ENCODE measurements around the gene IFT81. TPM values are rescaled to one million over a fixed set of nuclear protein-coding genes. Genes with fewer than 3 reads are reported as not detected.
"Not testable (repeated sequence)": the region's sequence is repeated elsewhere in the genome, so short reads cannot be mapped to it uniquely, and the experiment has no call there.

The IFT81 gene
- total and polyA plus RNA-seq, 5 experiments from 2014 or later = 0.45 to 2.5 (median 0.82) TPM

GRCh38 chr12:110247340-110248095 lies 123.4 kb downstream of the IFT81 start:
- no peaks in the 10 kb centered on the region for H3K36me3 Mint-ChIP-seq
- H3K27me3 Mint-ChIP-seq = peaks cover 0 to 3% (median 0%) of the 10 kb centered on the region in 5 donors
- H3K4me3 Mint-ChIP-seq = no peak overlapping the region
- no peak overlapping the region for H3K27ac Mint-ChIP-seq
- ATAC-seq (no peak), DNase-seq (no peak)
- H3K4me1 Mint-ChIP-seq = peaks cover 0 to 2% (median 0%) of the 10 kb centered on the region in 4 donors
- POLR2A ChIA-PET = no interaction called here
- H3K9me3 Mint-ChIP-seq = no peaks in the 10 kb centered on the region

DNA sequence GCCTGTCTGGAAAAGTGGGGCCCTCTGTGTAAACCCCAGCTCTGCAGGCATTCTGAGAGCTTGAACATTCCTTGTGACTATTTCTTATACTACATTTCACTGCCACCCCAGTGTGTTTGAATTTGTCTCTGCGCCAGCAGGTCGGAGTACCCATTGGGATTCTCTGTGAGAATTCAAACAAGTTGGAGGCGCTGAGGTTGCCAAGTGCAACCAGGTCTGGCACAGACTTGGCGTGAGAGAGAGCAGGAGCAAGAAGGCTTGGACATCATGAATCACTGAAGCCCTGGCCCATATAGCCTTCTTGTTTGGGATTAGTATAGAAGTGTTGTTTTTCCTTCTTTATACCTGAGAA lies 123.9 kb downstream of the IFT81 start:
- ATAC-seq (no peak), DNase-seq (no peak)
- no peak overlapping the region for H3K4me3 Mint-ChIP-seq
- POLR2A ChIA-PET = no interaction called here
- no peaks in the 10 kb centered on the region for H3K9me3 Mint-ChIP-seq
- H3K4me1 Mint-ChIP-seq = peaks cover 0 to 2% (median 0%) of the 10 kb centered on the region in 4 donors
- H3K27me3 Mint-ChIP-seq = peaks cover 0 to 2% (median 0%) of the 10 kb centered on the region in 5 donors
- H3K36me3 Mint-ChIP-seq = no peaks in the 10 kb centered on the region
- no peak overlapping the region for H3K27ac Mint-ChIP-seq

DNA sequence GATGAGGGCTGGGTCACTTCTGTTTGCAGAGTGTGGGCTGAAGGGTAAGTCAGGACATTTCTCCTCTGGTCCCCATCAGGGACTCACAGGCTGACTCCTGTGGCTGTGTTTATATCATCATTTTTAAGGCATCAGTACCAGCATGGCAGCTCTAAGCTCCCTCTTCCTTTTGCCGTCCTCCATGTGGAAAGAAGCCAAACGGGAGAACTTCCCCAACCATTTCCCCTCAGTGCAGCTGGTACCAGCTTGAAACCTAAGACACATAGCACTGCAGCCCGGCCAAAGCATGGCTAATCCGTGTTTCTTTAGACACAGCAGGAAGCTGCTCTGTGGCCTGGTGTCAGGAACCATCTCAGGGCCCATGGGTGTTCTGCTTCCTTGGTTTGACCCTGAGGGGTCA lies 124.9 kb downstream of the IFT81 start:
- no peak for ATAC-seq
- H3K36me3 Mint-ChIP-seq = no peaks in the 10 kb centered on the region
- H3K27ac Mint-ChIP-seq = peak overlapping the region in 2 of 10 donors; percentile 43 to 57
- POLR2A ChIA-PET = interaction anchor here (0.5 kb wide), 1 partner anchor 1259 kb away, joined by 6 read pairs; no protein-coding TSS in a partner anchor
- no peaks in the 10 kb centered on the region for H3K9me3 Mint-ChIP-seq
- no peaks in the 10 kb centered on the region for H3K27me3 Mint-ChIP-seq
- no peak overlapping the region for H3K4me3 Mint-ChIP-seq
- DNase-seq = no peak
- peaks cover 0 to 2% (median 0%) of the 10 kb centered on the region in 4 donors for H3K4me1 Mint-ChIP-seq

DNA sequence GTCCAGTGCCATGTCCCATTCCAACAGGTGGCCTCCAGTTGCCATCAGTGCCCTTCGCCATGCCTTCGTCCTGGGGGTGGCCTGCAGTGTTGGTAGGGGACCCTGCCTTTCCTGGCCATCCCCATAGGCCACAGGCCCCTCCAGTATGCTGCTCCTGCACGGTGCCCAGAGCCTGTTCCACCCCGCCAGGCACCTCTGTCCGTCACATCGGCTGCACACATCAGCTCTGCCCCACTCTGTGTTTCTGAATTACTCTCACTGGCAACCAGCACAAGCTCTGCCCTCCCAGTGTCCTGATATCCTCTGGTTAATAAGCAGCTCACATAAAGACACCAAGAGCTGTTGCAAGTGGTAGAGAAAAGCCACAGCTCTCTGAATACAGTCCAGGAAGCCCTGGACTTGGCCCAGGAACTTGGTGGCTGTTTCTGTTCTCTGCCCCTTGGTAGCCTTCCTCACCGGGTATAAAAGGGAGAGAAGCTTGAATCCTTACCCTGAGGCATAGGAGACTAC lies 125.6 kb downstream of the IFT81 start:
- H3K4me1 Mint-ChIP-seq = peaks cover 0 to 2% (median 0%) of the 10 kb centered on the region in 4 donors
- POLR2A ChIA-PET = no interaction called here
- DNase-seq (no peak), ATAC-seq (no peak)
- no peak overlapping the region for H3K27ac Mint-ChIP-seq
- H3K36me3 Mint-ChIP-seq = no peaks in the 10 kb centered on the region
- no peak overlapping the region for H3K4me3 Mint-ChIP-seq
- no peaks in the 10 kb centered on the region for H3K9me3 Mint-ChIP-seq
- H3K27me3 Mint-ChIP-seq = no peaks in the 10 kb centered on the region

GRCh38 chr12:110251381-110251780 lies 127.2 kb downstream of the IFT81 start:
- H3K9me3 Mint-ChIP-seq = no peaks in the 10 kb centered on the region
- POLR2A ChIA-PET = interaction anchor here (0.7 kb wide), 1 partner anchor 8 kb away, joined by 4 read pairs; no protein-coding TSS in a partner anchor

GRCh38 chr12:110252716-110253115 lies 128.6 kb downstream of the IFT81 start:
- Mint-ChIP-seq H3K36me3 (no peaks in the 10 kb centered on the region), H3K27ac (no peak overlapping the region), H3K4me3 (no peak overlapping the region), H3K4me1 (peaks cover 0 to 2% (median 0%) of the 10 kb centered on the region in 4 donors), H3K27me3 (peaks cover 0 to 2% (median 0%) of the 10 kb centered on the region in 5 donors), H3K9me3 (no peaks in the 10 kb centered on the region)
- DNase-seq (no peak), ATAC-seq (no peak)
- POLR2A ChIA-PET = no interaction called here

More at GRCh38 chr12:110251381-110251780, 127.2 kb downstream of the IFT81 start:
- no peak for ATAC-seq
- Mint-ChIP-seq H3K4me3 (no peak overlapping the region), H3K27ac (no peak overlapping the region), H3K27me3 (peaks cover 0 to 2% (median 0%) of the 10 kb centered on the region in 5 donors), H3K36me3 (no peaks in the 10 kb centered on the region), H3K4me1 (peaks cover 0 to 2% (median 0%) of the 10 kb centered on the region in 4 donors)
- no peak for DNase-seq

- no peaks in the 10 kb centered on the region for H3K9me3 Mint-ChIP-seq
- H3K36me3 Mint-ChIP-seq = no peaks in the 10 kb centered on the region
- no peak for DNase-seq
- no peak for ATAC-seq
- H3K27me3 Mint-ChIP-seq = peaks cover 0 to 2% (median 0%) of the 10 kb centered on the region in 5 donors
- peaks cover 0 to 2% (median 0%) of the 10 kb centered on the region in 4 donors for H3K4me1 Mint-ChIP-seq
- POLR2A ChIA-PET = interaction anchor here (0.6 kb wide), 1 partner anchor 344 kb away, joined by 4 read pairs; no protein-coding TSS in a partner anchor
- no peak overlapping the region for H3K4me3 Mint-ChIP-seq
- H3K27ac Mint-ChIP-seq = no peak overlapping the region
These were observed 129.0 kb downstream of the IFT81 start for GRCh38 chr12:110253176-110253575.

DNA sequence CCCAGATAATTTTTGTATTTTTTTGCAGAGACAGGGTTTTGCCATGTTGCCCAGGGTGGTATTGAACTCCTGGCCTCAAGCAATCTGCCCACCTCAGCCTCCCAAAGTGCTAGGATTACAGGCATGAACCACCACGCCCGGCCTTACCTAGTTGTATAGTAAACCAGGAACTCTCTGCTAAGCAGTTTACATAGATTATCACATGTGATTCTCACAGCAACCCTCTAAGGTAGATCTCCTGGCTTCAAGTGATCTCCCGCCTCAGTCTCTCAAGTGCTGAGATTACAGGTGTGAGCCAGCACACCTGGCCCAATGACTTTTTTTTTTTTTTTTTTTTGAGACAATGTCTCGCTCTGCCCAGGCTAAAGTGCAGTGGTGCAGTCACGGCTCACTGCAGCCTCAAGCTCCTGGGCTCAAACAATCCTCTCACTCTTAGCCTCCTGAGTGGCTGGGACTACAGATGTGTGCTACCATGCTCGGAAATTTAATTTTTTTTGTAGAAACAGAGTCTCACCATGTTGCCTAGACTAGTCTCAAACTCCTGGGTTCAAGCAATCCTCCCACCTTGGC lies 130.9 kb downstream of the IFT81 start:
- POLR2A ChIA-PET = no interaction called here
- DNase-seq (no peak), ATAC-seq (no peak)
- H3K27ac Mint-ChIP-seq = peak overlapping the region in 1 of 10 donors; percentile 24
- H3K27me3 Mint-ChIP-seq = peaks cover 0 to 2% (median 0%) of the 10 kb centered on the region in 5 donors
- H3K9me3 Mint-ChIP-seq = no peaks in the 10 kb centered on the region
- H3K4me3 Mint-ChIP-seq = no peak overlapping the region
- H3K36me3 Mint-ChIP-seq = peaks cover 0 to 2% (median 0%) of the 10 kb centered on the region in 3 donors
- peaks cover 0 to 2% (median 0%) of the 10 kb centered on the region in 4 donors for H3K4me1 Mint-ChIP-seq

GRCh38 chr12:110255890-110256456 lies 131.8 kb downstream of the IFT81 start:
- H3K9me3 Mint-ChIP-seq, DNase-seq, H3K36me3 Mint-ChIP-seq, H3K4me3 Mint-ChIP-seq, ATAC-seq, H3K4me1 Mint-ChIP-seq, H3K27ac Mint-ChIP-seq, H3K27me3 Mint-ChIP-seq: not testable (repeated sequence)
- POLR2A ChIA-PET = interaction anchor here (0.7 kb wide), 1 partner anchor 25 kb away, joined by 4 read pairs; no protein-coding TSS in a partner anchor

- no peaks in the 10 kb centered on the region for H3K9me3 Mint-ChIP-seq
- DNase-seq = no peak
- no peak overlapping the region for H3K27ac Mint-ChIP-seq
- peaks cover 0 to 2% (median 0%) of the 10 kb centered on the region in 5 donors for H3K27me3 Mint-ChIP-seq
- H3K36me3 Mint-ChIP-seq = peaks cover 0 to 2% (median 0%) of the 10 kb centered on the region in 3 donors
- no peak overlapping the region for H3K4me3 Mint-ChIP-seq
- H3K4me1 Mint-ChIP-seq = peaks cover 0 to 2% (median 0%) of the 10 kb centered on the region in 4 donors
- POLR2A ChIA-PET = no interaction called here
- no peak for ATAC-seq
These were observed 132.7 kb downstream of the IFT81 start for GRCh38 chr12:110256780-110257431.

DNA sequence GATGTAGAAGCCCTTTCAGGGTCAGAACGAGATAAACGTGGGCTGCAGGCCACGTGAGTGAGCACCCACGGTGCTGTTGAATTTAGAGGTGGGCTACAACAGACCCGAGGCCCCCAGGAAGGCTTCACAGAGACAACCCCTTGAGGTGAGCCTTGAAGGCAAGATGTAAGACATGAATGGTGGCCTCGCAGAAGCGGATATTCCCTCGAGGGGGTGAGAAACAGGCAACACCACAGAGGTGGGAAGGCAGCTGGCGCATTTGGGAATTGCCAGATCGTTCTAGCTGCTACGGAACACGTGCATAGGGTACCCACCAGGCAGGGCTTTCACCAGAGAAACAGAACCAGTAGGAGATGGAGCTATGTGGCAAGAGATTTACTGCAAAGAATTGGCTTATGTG lies 134.3 kb downstream of the IFT81 start:
- Mint-ChIP-seq H3K36me3 (peaks cover 0 to 2% (median 0%) of the 10 kb centered on the region in 3 donors), H3K4me3 (no peak overlapping the region), H3K9me3 (no peaks in the 10 kb centered on the region), H3K4me1 (peaks cover 0 to 2% (median 0%) of the 10 kb centered on the region in 4 donors), H3K27ac (no peak overlapping the region), H3K27me3 (peaks cover 0 to 2% (median 0%) of the 10 kb centered on the region in 5 donors)
- DNase-seq (no peak), ATAC-seq (no peak)
- POLR2A ChIA-PET = no interaction called here

Measured in naive thymus-derived CD8-positive, alpha-beta T cell (primary cell).